ENCODE results near the gene LIPC.

DNA sequence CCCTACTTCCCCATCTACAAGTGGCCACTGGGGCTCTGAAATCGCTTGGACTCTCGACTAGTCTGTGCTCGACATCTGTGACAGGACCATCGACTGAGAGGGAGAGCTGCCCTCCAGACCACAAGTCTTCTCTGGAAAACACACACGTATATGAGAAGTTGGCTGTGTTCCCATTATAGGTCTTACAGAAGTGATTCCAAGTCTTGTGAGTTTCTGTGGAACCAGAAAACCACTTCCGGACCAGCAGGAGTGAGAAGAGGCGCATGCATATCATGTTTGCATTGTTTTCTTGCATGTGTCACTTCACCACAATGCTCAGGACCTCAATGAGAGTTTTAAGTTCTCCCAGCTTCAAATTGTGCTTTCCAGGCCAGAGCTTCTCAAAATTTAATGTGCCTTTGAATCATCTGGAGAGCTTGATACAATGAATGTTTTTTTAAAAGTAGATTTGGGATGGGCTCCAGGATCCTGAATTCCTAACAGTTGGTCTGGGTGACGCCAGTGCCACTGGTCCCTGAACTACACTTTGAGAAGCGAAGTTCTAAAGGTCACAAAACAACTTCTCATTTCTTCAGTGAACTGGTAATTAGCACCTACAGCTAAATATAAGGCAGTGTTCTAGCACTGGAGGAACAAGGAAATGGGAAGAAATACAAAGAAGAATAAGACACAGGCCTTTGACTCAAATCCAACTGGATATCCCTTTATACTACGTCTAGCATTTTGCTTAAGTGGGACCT is 15.7 kb downstream of the LIPC start:
- no peak for TF ChIP-seq MAX (IDR thresholded peaks at IDR 0.05)
- TF ChIP-seq CREB1 (IDR thresholded peaks at IDR 0.05; ENCODE audit: low read depth), result no peak
- no peak for TF ChIP-seq RAD21 (IDR thresholded peaks at IDR 0.05; ENCODE audit: low read depth)
- TF ChIP-seq REST (IDR thresholded peaks at IDR 0.05; ENCODE audit: low read depth), result no peak
- no peak for TF ChIP-seq ZBTB7A (IDR thresholded peaks at IDR 0.05; ENCODE audit: low read depth)
